DMS153 (cell line): Measurements from ENCODE around the gene LAMC1.
A peak's percentile ranks its signal among the peaks of the same experiment; 100 is the strongest.

Experiments
- DNase-seq: peaks from one replicate; lab custom pipeline; 2025; lab: John Stamatoyannopoulos, UW

The LAMC1 gene

GRCh38 chr1:183080406-183080805 lies 57.2 kb downstream of the LAMC1 start:
- no peak for DNase-seq

- DNase-seq: no peak
Observed at GRCh38 chr1:183081402-183082120, 58.3 kb downstream of the LAMC1 start.

GRCh38 chr1:183082650-183083049 lies 59.4 kb downstream of the LAMC1 start:
- no peak for DNase-seq

GRCh38 chr1:183087001-183087400 lies 63.8 kb downstream of the LAMC1 start:
- DNase-seq: no peak

- peak; percentile 70 for DNase-seq
Observed at GRCh38 chr1:183089025-183089639, 65.9 kb downstream of the LAMC1 start.

- DNase-seq: no peak
Observed at GRCh38 chr1:183090391-183091006, 67.3 kb downstream of the LAMC1 start.

GRCh38 chr1:183091181-183091580 lies 68.0 kb downstream of the LAMC1 start:
- DNase-seq: no peak

- DNase-seq: no peak
Observed at GRCh38 chr1:183092350-183092749, 69.1 kb downstream of the LAMC1 start.

GRCh38 chr1:183093066-183093668 lies 69.9 kb downstream of the LAMC1 start:
- DNase-seq: no peak

- DNase-seq: no peak
Observed at GRCh38 chr1:183093786-183094298, 70.6 kb downstream of the LAMC1 start.

GRCh38 chr1:183094351-183094750 lies 71.1 kb downstream of the LAMC1 start:
- DNase-seq: no peak

GRCh38 chr1:183096351-183096750 lies 73.1 kb downstream of the LAMC1 start:
- no peak for DNase-seq

GRCh38 chr1:183096894-183097293 lies 73.7 kb downstream of the LAMC1 start:
- DNase-seq: no peak

- peak; percentile 35 for DNase-seq
Observed at GRCh38 chr1:183097438-183098051, 74.3 kb downstream of the LAMC1 start.

GRCh38 chr1:183098317-183098716 lies 75.1 kb downstream of the LAMC1 start:
- DNase-seq: no peak

- DNase-seq: no peak
Observed at GRCh38 chr1:183100361-183100974, 77.2 kb downstream of the LAMC1 start.

GRCh38 chr1:183101081-183101480 lies 77.9 kb downstream of the LAMC1 start:
- no peak for DNase-seq

- DNase-seq: no peak
Observed at GRCh38 chr1:183101841-183102276, 78.6 kb downstream of the LAMC1 start.

GRCh38 chr1:183103147-183103546 lies 79.9 kb downstream of the LAMC1 start:
- DNase-seq: peak; percentile 54

- DNase-seq: no peak
Observed at GRCh38 chr1:183103577-183103976, 80.4 kb downstream of the LAMC1 start.

GRCh38 chr1:183105449-183105848 lies 82.2 kb downstream of the LAMC1 start:
- DNase-seq: no peak

GRCh38 chr1:183106166-183106565 lies 82.9 kb downstream of the LAMC1 start:
- no peak for DNase-seq
